ENCODE data around the gene GADL1. TPM values are rescaled to one million over a fixed set of nuclear protein-coding genes. Genes with fewer than 3 reads are reported as not detected.
A peak's percentile ranks its signal among the peaks of the same experiment; 100 is the strongest.

Gene GADL1
- total RNA-seq, 1 donor from 2014 or later: 25.1 TPM

GRCh38 chr3:30858894-30859389 lies 35.5 kb downstream of the GADL1 start:
- Histone ChIP-seq H3K36me3 (ENCODE audit: control insufficient read depth in 3 of 3, insufficient read depth in 3 of 3, low read length in 3 of 3) (peaks cover 0 to 16% (median 4%) of the 10 kb centered on the region in 3 donors), H3K9ac (ENCODE audit: low read depth in 1 of 3, low read length in 3 of 3) (no peak overlapping the region), H3K27ac (ENCODE audit: low read depth, low read length) (no peak overlapping the region), H3K4me3 (ENCODE audit: low read length in 3 of 3) (no peak overlapping the region), H3K4me1 (ENCODE audit: control insufficient read depth in 3 of 3, insufficient read depth in 3 of 3, low read length in 3 of 3) (peaks cover 0 to 11% (median 3%) of the 10 kb centered on the region in 3 donors), H3K27me3 (ENCODE audit: control insufficient read depth in 3 of 3, insufficient read depth in 3 of 3, low read length in 3 of 3) (no peaks in the 10 kb centered on the region), H3K9me3 (ENCODE audit: control insufficient read depth in 3 of 3, low read length in 3 of 3) (no peaks in the 10 kb centered on the region)

DNA sequence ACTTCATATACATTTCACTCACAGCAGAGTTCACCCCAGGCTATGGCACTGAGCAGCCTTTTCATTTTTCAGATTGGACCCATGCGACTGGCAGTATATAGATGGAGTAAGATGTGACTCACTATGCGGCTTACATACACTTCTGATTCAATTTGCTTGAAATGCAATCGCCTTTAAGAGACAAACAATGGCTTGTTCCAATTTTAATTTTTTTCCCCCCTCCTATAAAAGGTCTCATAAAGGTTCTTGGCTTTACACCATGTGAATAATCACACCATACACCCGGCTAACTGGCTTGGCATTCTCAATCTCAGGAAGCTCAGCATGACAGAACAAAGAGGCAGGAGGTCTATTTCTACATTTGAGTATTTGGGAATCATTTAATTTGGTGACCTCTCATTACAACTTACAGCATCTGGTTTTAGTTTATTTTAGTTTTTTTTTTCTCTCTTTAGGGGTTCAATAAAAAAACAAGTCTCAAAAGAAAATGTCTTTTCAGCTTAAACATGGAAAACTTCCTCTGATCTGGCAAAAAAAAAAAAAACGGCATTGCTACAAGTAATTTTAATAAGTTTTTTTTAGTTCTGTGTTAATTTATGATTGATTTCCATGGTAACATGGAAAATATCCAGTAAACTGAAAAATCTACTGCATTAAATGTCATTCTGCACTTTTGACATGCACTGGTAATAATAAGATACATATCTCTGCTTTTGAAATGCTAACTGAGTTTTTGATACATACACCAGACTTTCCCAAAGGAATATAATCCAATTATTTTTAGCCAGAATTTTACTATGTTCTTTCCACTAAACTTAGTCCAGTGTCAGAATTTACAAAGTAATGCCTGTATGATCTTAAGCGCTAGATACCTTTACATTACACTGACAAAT lies 38.8 kb downstream of the GADL1 start:
- Histone ChIP-seq H3K9me3 (ENCODE audit: control insufficient read depth in 3 of 3, low read length in 3 of 3) (no peaks in the 10 kb centered on the region), H3K36me3 (ENCODE audit: control insufficient read depth in 3 of 3, insufficient read depth in 3 of 3, low read length in 3 of 3) (peaks cover 4 to 17% (median 4%) of the 10 kb centered on the region in 3 donors), H3K27me3 (ENCODE audit: control insufficient read depth in 3 of 3, insufficient read depth in 3 of 3, low read length in 3 of 3) (no peaks in the 10 kb centered on the region), H3K4me1 (ENCODE audit: control insufficient read depth in 3 of 3, insufficient read depth in 3 of 3, low read length in 3 of 3) (no peaks in the 10 kb centered on the region), H3K27ac (ENCODE audit: low read depth, low read length) (no peak overlapping the region), H3K9ac (ENCODE audit: low read depth in 1 of 3, low read length in 3 of 3) (no peak overlapping the region), H3K4me3 (ENCODE audit: low read length in 3 of 3) (no peak overlapping the region)

- Histone ChIP-seq H3K27ac (ENCODE audit: low read depth, low read length) (no peak overlapping the region), H3K4me1 (ENCODE audit: control insufficient read depth in 3 of 3, insufficient read depth in 3 of 3, low read length in 3 of 3) (peaks cover 9 to 14% (median 13%) of the 10 kb centered on the region in 3 donors), H3K9ac (ENCODE audit: low read depth in 1 of 3, low read length in 3 of 3) (no peak overlapping the region), H3K36me3 (ENCODE audit: control insufficient read depth in 3 of 3, insufficient read depth in 3 of 3, low read length in 3 of 3) (peaks cover 0 to 7% (median 4%) of the 10 kb centered on the region in 3 donors), H3K27me3 (ENCODE audit: control insufficient read depth in 3 of 3, insufficient read depth in 3 of 3, low read length in 3 of 3) (no peaks in the 10 kb centered on the region), H3K9me3 (ENCODE audit: control insufficient read depth in 3 of 3, low read length in 3 of 3) (no peaks in the 10 kb centered on the region), H3K4me3 (ENCODE audit: low read length in 3 of 3) (no peak overlapping the region)
Observed at GRCh38 chr3:30852833-30853232, 41.6 kb downstream of the GADL1 start.

DNA sequence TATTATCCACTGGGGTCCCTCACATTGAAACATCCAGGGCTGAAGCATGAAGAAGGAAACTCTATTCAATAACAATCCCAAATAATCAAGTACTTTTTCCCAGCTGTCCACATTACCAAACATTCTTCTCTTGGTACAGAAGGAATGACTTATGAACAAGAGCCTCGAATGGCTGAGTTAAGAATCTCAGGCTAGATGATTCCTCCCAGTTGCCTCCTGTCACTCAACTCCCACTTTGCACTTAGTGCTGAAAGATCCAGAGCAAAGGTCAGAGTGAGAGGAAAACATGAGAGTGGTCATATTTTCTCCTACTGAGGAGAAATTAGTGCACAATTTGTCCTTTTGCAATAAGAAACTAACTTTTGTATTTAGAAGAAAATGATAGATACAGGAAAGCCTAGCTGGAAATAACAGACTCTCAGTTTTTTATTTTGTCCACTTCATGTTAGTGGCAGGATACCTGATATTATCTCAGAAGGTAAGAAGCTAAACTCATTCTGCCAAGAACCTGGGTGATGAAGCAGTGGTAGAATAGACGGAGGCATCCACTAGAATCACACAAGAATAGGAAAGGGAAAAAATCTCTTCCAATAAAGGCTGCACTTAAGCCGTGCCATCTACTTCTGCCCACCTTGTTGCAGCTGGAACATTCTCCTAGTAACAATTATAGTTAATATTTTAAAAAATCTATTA lies 46.2 kb downstream of the GADL1 start:
- H3K36me3 ChIP-seq (ENCODE audit: control insufficient read depth in 3 of 3, insufficient read depth in 3 of 3, low read length in 3 of 3): peaks cover 0 to 4% (median 4%) of the 10 kb centered on the region in 3 donors
- H3K4me3 ChIP-seq (ENCODE audit: low read length in 3 of 3): no peak overlapping the region
- peak overlapping the region in 1 of 3 donors; percentile 7 for H3K9ac ChIP-seq (ENCODE audit: low read depth in 1 of 3, low read length in 3 of 3)
- H3K27me3 ChIP-seq (ENCODE audit: control insufficient read depth in 3 of 3, insufficient read depth in 3 of 3, low read length in 3 of 3): no peaks in the 10 kb centered on the region
- peak overlapping the region; percentile 59 for H3K27ac ChIP-seq (ENCODE audit: low read depth, low read length)
- H3K4me1 ChIP-seq (ENCODE audit: control insufficient read depth in 3 of 3, insufficient read depth in 3 of 3, low read length in 3 of 3): peaks cover 11 to 23% (median 22%) of the 10 kb centered on the region in 3 donors
- no peaks in the 10 kb centered on the region for H3K9me3 ChIP-seq (ENCODE audit: control insufficient read depth in 3 of 3, low read length in 3 of 3)

DNA sequence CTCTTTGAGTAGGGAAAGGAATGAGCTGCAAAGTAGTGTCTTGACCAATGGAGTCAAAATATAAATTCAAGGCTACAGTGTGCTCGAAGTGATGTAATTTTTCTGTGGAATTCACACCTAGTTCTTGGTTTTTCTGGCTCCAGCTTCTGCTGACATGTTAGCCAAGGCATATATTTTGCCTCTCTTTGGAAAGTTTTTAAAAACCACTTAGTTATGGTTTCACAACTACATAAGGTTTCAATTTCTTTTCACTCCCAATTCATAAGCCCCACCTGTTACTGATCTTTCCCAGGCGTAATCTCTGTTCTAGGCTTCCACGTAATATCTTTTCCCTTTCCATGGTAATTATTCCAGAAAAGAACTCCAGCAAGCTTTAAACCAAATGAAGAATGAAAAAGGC lies 46.9 kb downstream of the GADL1 start:
- Histone ChIP-seq H3K4me3 (ENCODE audit: low read length in 3 of 3) (no peak overlapping the region), H3K9ac (ENCODE audit: low read depth in 1 of 3, low read length in 3 of 3) (no peak overlapping the region), H3K27ac (ENCODE audit: low read depth, low read length) (peak overlapping the region; percentile 59), H3K9me3 (ENCODE audit: control insufficient read depth in 3 of 3, low read length in 3 of 3) (no peaks in the 10 kb centered on the region), H3K4me1 (ENCODE audit: control insufficient read depth in 3 of 3, insufficient read depth in 3 of 3, low read length in 3 of 3) (peaks cover 11 to 23% (median 22%) of the 10 kb centered on the region in 3 donors), H3K36me3 (ENCODE audit: control insufficient read depth in 3 of 3, insufficient read depth in 3 of 3, low read length in 3 of 3) (peaks cover 0 to 4% (median 4%) of the 10 kb centered on the region in 3 donors), H3K27me3 (ENCODE audit: control insufficient read depth in 3 of 3, insufficient read depth in 3 of 3, low read length in 3 of 3) (no peaks in the 10 kb centered on the region)

DNA sequence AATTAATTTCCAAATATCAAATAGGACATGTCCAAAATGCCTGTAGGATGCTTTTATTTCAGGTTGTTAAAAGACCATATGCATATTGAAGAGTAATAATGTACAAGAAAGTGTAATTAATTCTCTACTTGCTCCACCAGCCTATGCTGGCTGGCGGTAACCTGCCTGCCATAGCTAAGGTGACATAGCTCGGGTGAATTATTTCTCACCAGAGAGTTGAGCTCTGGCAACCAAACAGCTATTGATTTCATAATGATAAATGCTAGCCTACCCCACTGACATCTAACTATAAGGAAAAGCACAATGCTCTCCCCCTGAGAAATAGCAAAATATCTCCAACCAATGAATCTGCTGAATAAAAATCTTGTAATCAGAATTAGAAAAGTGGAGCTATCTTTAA lies 48.9 kb downstream of the GADL1 start:
- Histone ChIP-seq H3K36me3 (ENCODE audit: control insufficient read depth in 3 of 3, insufficient read depth in 3 of 3, low read length in 3 of 3) (peaks cover 0 to 4% (median 0%) of the 10 kb centered on the region in 3 donors), H3K4me1 (ENCODE audit: control insufficient read depth in 3 of 3, insufficient read depth in 3 of 3, low read length in 3 of 3) (peaks cover 11 to 23% (median 22%) of the 10 kb centered on the region in 3 donors), H3K27ac (ENCODE audit: low read depth, low read length) (no peak overlapping the region), H3K27me3 (ENCODE audit: control insufficient read depth in 3 of 3, insufficient read depth in 3 of 3, low read length in 3 of 3) (no peaks in the 10 kb centered on the region), H3K9me3 (ENCODE audit: control insufficient read depth in 3 of 3, low read length in 3 of 3) (no peaks in the 10 kb centered on the region), H3K4me3 (ENCODE audit: low read length in 3 of 3) (no peak overlapping the region), H3K9ac (ENCODE audit: low read depth in 1 of 3, low read length in 3 of 3) (no peak overlapping the region)

- Histone ChIP-seq H3K27me3 (ENCODE audit: control insufficient read depth in 3 of 3, insufficient read depth in 3 of 3, low read length in 3 of 3) (no peaks in the 10 kb centered on the region), H3K9ac (ENCODE audit: low read depth in 1 of 3, low read length in 3 of 3) (no peak overlapping the region), H3K36me3 (ENCODE audit: control insufficient read depth in 3 of 3, insufficient read depth in 3 of 3, low read length in 3 of 3) (peaks cover 0 to 4% (median 0%) of the 10 kb centered on the region in 3 donors), H3K4me1 (ENCODE audit: control insufficient read depth in 3 of 3, insufficient read depth in 3 of 3, low read length in 3 of 3) (peaks cover 9 to 21% (median 18%) of the 10 kb centered on the region in 3 donors), H3K4me3 (ENCODE audit: low read length in 3 of 3) (no peak overlapping the region), H3K9me3 (ENCODE audit: control insufficient read depth in 3 of 3, low read length in 3 of 3) (no peaks in the 10 kb centered on the region), H3K27ac (ENCODE audit: low read depth, low read length) (no peak overlapping the region)
Observed at GRCh38 chr3:30843877-30844276, 50.6 kb downstream of the GADL1 start.

DNA sequence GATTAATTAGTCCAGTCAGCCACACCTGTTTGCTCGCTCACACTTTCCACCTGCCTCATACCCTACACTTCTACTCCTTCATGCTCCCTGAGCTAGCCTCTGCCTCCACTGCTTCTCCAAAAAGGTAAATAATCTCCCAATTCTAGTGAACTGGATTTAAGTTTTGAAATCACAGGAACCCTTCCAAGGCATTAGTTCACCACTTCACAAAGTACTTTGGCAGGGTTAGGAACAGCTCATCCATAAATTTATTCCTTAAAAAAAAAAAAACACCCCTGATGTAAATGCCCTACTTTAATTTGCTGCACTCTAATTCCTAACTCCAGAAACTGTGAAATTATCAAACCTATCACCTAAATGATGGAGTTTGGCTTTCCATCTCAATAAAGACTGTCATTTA lies 58.3 kb downstream of the GADL1 start:
- H3K27ac ChIP-seq (ENCODE audit: low read depth, low read length): no peak overlapping the region
- no peaks in the 10 kb centered on the region for H3K4me1 ChIP-seq (ENCODE audit: control insufficient read depth in 3 of 3, insufficient read depth in 3 of 3, low read length in 3 of 3)
- H3K36me3 ChIP-seq (ENCODE audit: control insufficient read depth in 3 of 3, insufficient read depth in 3 of 3, low read length in 3 of 3): peaks cover 0 to 3% (median 2%) of the 10 kb centered on the region in 3 donors
- H3K4me3 ChIP-seq (ENCODE audit: low read length in 3 of 3): no peak overlapping the region
- no peak overlapping the region for H3K9ac ChIP-seq (ENCODE audit: low read depth in 1 of 3, low read length in 3 of 3)
- no peaks in the 10 kb centered on the region for H3K27me3 ChIP-seq (ENCODE audit: control insufficient read depth in 3 of 3, insufficient read depth in 3 of 3, low read length in 3 of 3)
- H3K9me3 ChIP-seq (ENCODE audit: control insufficient read depth in 3 of 3, low read length in 3 of 3): no peaks in the 10 kb centered on the region

GRCh38 chr3:30835667-30836066 lies 58.8 kb downstream of the GADL1 start:
- Histone ChIP-seq H3K27ac (ENCODE audit: low read depth, low read length) (no peak overlapping the region), H3K27me3 (ENCODE audit: control insufficient read depth in 3 of 3, insufficient read depth in 3 of 3, low read length in 3 of 3) (no peaks in the 10 kb centered on the region), H3K4me1 (ENCODE audit: control insufficient read depth in 3 of 3, insufficient read depth in 3 of 3, low read length in 3 of 3) (no peaks in the 10 kb centered on the region), H3K4me3 (ENCODE audit: low read length in 3 of 3) (no peak overlapping the region), H3K9me3 (ENCODE audit: control insufficient read depth in 3 of 3, low read length in 3 of 3) (no peaks in the 10 kb centered on the region), H3K36me3 (ENCODE audit: control insufficient read depth in 3 of 3, insufficient read depth in 3 of 3, low read length in 3 of 3) (peaks cover 0 to 2% (median 0%) of the 10 kb centered on the region in 3 donors), H3K9ac (ENCODE audit: low read depth in 1 of 3, low read length in 3 of 3) (no peak overlapping the region)
